Measurements from ENCODE around the gene TAPBPL.
"Not testable (repeated sequence)": the region's sequence is repeated elsewhere in the genome, so short reads cannot be mapped to it uniquely, and the experiment has no call there.

The TAPBPL gene

GRCh38 chr12:6451348-6452244 is at the start of gene TAPBPL:
TAPBPL (plus strand) TSS chr12:6452042; CDS start chr12:6452249, 207 bp downstream.
- peak; percentile 68 to 70 for DNase-seq (ENCODE audit: low read depth in 2 of 2)

GRCh38 chr12:6404390-6404789 is 47.5 kb upstream of the TAPBPL start:
- no peak for DNase-seq (ENCODE audit: low read depth in 2 of 2)

DNA sequence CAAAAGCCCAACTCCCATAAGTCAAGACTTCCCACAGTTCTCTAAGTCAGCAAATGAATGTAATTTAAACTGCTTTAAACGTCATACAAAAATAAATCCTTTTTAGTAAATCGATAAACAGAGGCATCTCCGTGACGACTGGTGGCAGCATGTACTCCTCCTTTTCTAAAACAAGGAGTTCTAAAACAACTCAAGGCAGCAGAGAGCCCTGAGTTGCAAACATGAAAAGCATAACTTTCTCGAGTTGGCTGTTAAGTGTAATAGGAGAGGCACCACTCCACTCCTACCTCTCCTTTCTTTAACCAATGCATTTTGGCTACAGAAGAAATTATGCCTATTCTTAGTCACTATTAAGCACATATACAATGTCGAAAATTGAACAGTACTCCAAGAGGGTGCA is 45.9 kb upstream of the TAPBPL start:
- no peak for DNase-seq (ENCODE audit: low read depth in 2 of 2)

GRCh38 chr12:6407236-6407954 is 44.4 kb upstream of the TAPBPL start:
- DNase-seq (ENCODE audit: low read depth in 2 of 2), result no peak

DNA sequence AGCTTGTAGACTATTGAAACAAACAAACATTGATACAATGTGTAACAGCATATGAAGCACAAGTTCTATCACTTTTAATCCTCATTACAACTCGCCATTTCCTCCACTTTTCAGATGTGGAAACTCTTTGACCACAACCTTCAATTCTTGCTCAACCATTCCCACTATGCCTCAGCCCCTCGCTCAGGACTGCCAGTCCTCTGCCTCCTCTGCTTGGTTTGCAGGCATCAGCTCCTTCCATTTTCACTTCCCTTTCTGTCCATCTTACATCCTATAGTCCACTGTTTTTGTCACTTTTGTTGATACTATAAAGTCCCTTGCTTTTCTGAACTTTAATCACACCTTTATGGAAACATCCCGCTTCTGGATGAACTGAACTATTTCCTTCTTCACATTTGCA is 35.2 kb upstream of the TAPBPL start:
- no peak for DNase-seq (ENCODE audit: low read depth in 2 of 2)

- DNase-seq (ENCODE audit: low read depth in 2 of 2), result no peak
Observed at GRCh38 chr12:6418796-6419195, 33.0 kb upstream of the TAPBPL start.

DNA sequence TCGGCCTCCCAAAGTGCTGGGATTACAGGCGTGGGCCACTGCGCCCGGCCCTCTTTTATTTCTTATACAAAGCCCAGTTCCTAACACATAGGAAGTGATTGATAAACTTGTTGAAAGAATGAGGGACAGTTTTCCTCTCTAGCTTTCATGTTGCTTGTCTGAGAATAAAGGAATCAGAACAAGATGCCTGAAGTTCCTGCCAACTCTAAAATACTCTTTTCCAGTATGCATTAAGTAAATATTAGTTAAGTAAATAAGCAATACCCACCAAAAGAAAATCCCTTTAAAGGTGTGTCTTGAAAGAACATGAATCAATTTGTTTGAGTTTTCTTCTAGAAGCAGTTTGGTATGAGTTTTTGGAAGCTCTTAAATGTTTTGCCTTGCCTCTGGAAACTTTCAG is 31.5 kb upstream of the TAPBPL start:
- DNase-seq (ENCODE audit: low read depth in 2 of 2), result no peak

DNA sequence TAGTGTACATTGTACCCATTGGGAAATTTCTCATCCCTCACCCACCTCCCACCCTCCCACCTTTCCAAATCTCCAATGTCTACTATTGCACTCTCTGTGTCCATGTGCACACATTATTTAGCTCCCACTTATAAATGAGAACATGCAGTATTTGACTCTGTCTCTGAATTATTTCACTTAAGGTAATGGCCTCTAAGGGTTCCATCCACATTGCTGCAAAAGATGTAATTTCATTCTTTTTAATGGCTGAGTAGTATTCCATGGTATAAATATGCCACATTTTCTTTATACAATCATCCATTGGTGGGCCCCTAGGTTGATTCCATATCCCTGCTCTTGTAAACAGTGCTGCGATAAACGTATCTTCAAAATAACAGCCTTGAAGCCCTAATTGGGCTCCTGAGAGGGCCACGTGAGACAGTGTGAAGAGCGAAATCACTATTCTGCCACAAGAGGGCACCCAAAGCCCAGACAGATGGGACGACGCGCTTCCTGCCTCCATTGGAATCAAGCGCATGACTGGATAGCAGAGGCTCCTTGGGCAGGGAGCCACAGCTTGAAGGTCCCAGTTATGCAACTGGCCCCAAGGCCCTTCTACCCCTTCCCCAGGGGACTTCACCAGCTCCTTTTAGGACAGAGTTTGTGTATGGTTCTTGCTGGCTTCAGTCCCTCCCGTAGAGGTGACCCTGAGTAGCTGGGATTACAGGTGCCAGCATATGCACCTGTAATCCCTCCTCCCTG is 28.4 kb upstream of the TAPBPL start:
- peak in 1 of 2 experiments; percentile 65 for DNase-seq (ENCODE audit: low read depth in 2 of 2)

- DNase-seq (ENCODE audit: low read depth in 2 of 2), result no peak
Observed at GRCh38 chr12:6424008-6424347, 27.9 kb upstream of the TAPBPL start.

DNA sequence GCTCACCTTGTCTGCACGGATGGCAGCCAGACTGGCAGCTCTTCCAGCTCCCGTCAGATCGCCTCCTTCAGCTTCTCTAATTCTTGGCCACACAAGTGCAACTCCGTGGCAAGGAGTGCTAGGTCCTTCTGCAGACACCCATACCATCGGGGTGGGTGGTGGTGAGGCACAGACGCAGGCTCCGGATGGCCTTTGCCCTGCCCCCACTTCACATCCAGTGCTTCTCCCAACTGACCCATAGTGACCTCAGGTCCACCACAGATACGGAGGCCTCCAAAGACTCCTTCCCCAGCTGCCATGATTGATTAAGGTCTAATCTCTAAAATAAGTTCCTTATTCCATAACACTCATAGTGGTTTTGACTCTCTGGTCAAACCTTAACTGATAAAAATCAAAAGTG is 27.0 kb upstream of the TAPBPL start:
- DNase-seq (ENCODE audit: low read depth in 2 of 2), result no peak

- DNase-seq (ENCODE audit: low read depth in 2 of 2), result no peak
Observed at GRCh38 chr12:6425590-6426531, 26.0 kb upstream of the TAPBPL start.

DNA sequence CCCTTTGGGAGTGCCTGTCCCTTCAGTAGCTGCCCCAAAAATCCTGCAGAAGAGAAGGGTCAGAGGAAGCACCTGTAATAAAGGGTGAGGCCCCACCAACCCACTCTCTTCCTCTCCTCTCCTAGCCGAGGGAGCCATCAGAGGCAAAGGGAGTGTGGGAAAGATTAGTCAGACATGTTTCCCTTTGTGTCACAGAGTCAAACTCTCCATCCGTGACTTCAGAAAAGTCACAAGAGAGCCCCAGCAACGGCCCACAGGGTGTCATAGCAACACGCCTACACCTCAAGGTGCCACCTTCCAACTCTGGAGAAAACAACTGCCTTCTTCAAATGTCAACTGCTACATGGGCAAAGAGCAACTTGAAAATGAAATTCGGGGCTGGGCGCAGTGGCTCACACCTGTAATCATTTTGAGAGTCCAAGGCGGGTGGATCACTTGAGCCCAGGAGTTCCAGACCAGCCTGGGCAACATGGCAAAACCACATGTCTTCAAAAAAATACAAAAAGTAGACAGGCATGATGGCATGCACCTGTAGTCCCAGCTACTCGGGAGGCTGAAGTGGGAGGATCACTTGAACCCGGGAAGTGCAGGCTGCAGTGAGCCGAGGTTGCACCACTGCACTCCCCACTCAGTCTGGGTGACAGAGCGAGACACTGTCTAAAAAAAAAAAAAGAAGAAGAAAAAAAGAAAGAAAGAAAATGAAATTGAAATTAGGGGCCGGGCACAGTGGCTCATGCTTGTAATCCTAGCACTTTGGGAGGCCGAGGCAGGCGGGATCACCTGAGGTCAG is 24.8 kb upstream of the TAPBPL start:
- peak; percentile 89 to 94 for DNase-seq (ENCODE audit: low read depth in 2 of 2)

DNA sequence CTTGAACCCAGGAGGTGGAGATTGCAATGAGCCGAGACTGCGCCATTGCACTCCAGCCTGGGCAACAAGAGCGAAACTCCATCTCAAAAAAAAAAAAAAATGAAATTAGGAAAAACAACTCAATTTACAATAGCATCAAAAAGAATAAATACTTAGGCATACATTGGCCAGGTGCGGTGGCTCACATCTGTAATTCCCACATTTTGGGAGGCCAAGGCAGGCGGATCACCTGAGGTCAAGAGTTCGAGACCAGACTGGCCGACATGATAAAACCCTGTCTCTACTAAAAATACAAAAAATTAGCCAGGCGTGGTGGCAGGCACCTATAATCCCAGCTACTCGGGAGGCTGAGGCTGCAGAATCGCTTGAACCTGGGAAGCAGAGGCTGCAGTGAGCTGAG is 24.0 kb upstream of the TAPBPL start:
- not testable (repeated sequence) for DNase-seq (ENCODE audit: low read depth in 2 of 2)

GRCh38 chr12:6428326-6428725 is 23.5 kb upstream of the TAPBPL start:
- DNase-seq (ENCODE audit: low read depth in 2 of 2), result no peak

- DNase-seq (ENCODE audit: low read depth in 2 of 2), result peak in 1 of 2 experiments; percentile 63
Observed at GRCh38 chr12:6430124-6430989, 21.5 kb upstream of the TAPBPL start.

GRCh38 chr12:6432991-6433390 is 18.9 kb upstream of the TAPBPL start:
- DNase-seq (ENCODE audit: low read depth in 2 of 2), result no peak

DNA sequence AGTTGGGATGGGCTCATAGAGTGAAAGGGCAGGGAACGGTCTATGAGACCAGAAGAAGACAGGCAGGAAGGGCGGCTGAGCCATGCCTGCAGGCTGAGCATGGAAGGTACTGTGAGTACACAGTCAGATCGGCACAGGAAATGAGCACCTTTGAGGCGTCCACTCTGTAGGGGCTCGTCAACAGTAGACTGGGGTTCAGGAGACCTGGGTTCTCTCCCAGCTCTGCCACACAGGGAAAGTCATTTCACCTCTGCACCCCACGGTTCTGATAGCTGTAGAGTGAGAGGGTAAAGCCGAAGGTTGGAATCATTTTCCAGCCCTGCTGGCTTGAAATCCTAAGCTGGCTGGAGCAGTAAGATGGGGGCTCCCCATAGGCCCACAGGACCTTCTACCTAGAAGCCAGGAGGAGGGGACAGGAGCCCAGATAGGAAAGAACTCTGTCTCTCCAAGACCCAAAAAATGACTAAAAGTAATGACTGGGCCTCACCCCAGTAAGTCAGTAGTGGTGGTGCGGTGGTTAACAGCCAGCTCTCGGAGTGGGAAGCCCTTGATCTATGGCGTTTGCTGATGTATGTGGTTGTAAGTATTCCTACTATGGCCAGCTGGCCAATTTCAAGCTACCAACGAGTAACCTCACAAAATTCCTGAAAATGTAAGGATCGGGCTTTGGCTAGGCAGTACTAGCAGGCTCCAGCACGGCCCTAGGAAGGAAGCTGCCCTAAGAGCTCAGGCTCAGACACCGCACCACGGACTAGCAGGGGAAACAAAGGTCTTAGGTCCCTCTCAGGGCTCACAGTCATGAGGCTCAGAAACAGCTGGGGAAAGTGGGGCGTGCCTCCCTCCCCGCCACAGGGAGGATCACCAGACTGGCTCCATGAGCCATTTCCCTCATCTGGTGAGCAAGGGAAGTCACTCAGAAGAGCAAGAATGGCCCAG is 17.4 kb upstream of the TAPBPL start:
- no peak for DNase-seq (ENCODE audit: low read depth in 2 of 2)

- DNase-seq (ENCODE audit: low read depth in 2 of 2), result no peak
Observed at GRCh38 chr12:6435961-6436715, 15.7 kb upstream of the TAPBPL start.

Measured in stimulated activated CD4-positive, alpha-beta T cell treated with anti-CD3 and anti-CD28 coated beads, Interleukin-12 subunit alpha, Interleukin-12 subunit beta, amount 100 ng/mL, for 24 hours (primary cell).